LoVo (cell line): ENCODE results near the gene VWA3B.
"Not testable (repeated sequence)": the region's sequence is repeated elsewhere in the genome, so short reads cannot be mapped to it uniquely, and the experiment has no call there.

Source experiments
- DNase-seq: peaks from one replicate; pipeline ENCODE4 v3.0.0-alpha.2; 2016; ENCODE audit warnings: low spot score

The VWA3B gene

DNA sequence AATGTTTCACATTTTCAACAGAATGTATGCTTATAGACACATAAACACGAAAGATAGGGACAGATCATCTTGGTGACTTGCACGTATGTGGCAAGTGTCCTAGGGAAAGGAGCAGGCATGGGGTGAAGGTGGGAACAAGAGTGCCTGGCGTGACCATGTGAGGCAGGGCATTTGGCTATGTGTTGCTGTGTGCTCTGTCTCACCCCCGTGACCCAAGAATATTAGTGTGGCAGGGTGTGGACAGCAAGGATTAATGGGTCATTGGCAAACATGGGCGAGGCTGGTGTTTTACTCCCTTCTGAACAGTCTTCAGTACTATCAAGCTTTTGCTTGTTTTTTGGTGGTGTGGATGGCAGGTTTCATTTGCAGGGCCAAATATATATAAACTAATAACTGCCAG lies 1.3 kb upstream of the VWA3B start:
- peak; percentile 44 for DNase-seq

DNA sequence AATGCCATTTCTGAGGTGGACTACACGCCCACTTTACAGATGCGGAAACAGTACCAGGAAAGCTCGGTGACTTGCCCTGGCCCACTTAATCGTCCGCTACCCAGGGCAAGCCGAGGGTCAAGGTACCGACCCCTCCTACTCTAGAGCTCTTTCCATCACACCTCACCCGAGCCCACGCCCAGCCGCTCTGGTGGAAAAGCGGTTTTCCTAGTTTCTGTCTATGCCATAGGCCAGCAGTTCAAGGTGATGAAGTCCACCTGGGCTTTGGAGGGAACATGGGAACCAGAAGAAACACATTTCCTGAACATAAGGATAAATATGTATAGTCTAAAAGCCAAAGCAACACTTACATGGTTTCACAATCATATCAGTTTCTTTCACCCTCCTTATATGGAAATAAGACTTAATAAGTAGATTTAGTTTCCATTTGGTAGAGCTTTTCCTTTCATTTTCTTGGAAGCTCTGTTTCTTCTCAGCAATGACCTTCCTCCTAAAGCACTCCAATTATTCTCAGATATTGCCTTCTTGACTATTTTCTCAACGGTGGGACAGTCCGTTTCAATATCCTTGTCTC lies 567 bp downstream of the VWA3B start:
- no peak for DNase-seq

DNA sequence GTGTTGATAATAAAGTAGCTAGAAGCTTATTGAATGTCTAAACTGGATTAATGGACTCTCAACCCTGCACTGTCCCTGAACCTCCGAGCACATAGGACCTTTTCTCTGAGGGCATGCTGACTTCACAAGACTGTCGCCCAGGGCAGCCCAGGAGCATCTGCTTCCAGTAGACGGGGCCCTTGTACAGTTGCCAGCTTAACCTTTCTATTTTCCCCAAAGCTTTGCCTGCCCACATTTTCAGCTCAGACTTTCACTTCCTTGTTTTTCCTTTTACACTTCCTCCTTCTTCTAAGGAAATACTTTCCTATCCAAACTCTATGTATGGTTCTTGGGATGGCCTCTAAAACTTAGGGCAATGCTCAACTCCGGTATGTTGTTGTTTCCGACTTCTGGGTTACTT lies 1.3 kb downstream of the VWA3B start:
- DNase-seq: no peak

DNA sequence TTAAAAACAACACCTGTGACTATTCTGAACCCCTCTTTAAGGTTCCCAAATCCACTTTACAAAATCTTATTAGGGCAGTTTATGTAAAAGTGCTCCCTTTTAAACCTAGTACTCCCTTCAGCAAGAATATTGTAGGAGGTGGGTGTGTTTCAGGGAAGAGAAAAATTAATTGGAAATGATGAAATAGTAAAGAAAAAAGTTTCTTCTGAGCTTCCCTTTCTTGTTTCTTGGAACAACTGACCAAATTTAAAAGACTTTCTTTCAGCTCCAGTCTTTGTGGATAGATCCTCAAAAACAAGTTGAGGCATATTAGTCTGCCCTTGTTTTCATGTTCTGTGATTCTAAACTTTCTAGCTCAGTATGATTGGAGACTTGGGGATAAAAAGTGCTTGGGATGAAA lies 3.0 kb downstream of the VWA3B start:
- no peak for DNase-seq

DNA sequence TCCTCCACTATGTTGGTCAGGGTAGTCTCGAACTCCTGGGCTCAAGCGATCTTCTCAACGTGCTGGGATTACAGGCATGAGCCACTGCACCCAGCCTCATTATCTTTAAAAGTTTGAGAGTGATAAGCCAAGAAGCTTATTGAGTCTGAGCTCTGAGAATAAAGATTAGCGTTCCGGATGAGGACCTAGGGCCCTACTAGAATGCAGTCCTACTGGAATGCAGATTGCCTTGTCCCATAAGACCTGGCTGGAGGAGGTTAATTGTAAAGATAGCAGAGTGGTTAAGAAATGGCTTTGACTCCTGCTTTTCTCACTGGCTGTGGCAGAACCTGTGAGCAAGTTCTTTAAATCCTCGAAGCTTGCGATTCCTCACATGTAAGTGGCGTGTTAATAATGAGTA lies 4.0 kb downstream of the VWA3B start:
- DNase-seq: no peak

DNA sequence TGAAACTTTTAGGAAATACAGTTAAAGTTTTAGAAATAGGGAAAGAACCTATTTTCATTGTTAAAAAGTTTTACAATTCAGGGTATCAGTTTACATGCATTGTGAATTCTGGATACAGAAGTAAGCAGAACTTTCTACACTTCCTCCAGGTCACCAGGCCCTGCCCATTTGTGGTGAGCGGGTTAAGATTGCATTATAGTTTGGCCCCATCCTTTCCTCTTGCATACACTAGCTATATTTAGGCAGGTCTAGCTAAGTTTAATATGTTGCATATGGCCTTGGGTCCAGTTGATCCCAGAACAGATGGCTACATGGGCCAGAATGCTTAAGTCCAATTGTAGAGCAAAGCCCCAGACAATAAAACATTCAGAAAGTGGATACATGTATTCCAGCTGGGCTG lies 4.8 kb downstream of the VWA3B start:
- DNase-seq: no peak

DNA sequence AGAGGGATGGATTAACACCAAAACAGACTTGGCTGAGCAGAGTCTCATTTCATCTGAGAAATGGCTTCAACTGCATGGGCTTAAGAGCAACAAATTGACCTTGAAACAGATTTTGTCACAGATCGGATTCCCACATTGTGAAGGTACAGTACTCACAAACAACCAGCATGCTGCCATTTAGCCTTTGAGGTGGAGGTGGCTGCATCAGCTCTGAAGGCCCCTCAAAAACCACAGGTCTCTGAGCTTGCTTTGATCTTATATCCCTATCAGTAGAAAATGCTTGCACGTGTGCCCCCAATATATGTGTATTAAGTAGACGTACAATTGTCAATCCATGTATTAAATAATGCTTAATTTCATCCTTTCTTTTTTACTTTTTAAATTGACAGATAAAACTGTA lies 6.2 kb downstream of the VWA3B start:
- DNase-seq: no peak

DNA sequence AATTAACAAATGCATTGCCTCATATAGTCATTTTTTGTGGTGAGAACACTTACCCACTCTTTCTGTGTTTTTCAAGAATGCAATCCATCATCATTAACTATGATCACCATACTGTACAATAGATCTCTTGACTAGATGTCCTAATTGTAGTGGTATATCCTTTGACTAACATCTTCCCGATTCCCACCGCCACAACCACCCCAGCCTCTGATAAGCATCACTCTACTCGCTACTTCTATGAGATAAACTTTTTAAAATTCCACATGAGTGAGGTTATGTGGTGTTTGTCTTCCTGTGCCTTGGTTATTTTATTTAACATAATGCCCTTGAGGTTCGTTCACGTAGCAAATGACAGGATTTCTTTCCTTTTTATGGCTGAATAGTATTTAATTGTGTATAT lies 6.6 kb downstream of the VWA3B start:
- no peak for DNase-seq

DNA sequence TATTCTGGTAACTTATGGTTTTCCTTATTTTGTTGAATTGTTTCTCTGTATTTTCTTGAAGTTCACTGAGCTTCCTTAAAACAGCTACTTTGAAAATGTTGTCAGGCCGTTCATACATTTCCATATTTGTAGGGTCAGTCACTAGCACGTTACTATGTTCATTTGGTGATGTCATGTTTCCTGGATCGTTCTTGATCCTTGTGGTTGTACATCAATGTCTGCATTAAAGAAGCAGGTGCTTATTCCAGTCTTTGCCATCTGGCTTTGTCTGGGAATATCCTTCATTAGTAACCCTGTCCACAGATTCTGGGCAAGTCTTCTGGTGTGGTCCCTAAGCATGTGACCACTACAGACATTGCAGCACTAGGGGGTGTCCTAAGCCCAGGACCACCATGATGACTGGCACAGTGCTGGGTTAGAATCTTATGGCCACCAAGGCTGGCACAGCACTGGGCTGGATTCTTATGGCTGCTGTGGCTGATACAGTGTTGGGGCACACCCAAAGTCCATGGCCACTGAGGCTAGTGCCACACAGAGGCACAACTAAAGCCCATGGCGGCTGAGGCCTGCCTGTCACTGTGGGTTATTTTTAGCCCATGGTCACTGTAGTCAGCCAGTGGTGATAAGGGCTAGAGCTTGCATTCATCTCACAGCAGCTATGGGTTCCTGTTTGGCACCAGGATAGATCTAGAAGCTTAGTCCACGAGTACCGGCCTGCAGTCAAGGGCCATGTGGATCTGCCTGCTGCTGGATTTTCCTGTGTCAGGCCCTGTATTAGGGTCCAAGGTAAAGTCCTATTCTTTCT lies 13.2 kb downstream of the VWA3B start:
- DNase-seq: no peak

DNA sequence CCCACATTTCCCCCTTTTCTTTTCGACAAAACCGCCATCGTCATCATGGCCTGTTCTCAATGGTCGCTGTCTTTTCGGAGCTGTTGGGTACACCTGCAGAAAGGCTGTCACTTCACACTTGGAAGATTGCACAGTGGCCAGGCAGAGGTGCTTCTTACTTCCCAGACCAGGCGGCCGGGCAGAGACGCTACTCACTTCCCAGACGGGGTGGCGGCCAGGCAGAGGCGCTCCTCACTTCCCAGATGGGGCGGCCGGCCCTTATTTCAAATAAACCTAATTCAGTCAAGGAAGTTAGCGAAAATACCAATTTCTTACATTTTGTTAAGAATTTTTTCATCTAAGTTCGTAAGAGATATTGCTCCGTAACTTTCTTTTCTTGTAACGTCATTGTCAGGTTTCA lies 15.3 kb downstream of the VWA3B start:
- not testable (repeated sequence) for DNase-seq

DNA sequence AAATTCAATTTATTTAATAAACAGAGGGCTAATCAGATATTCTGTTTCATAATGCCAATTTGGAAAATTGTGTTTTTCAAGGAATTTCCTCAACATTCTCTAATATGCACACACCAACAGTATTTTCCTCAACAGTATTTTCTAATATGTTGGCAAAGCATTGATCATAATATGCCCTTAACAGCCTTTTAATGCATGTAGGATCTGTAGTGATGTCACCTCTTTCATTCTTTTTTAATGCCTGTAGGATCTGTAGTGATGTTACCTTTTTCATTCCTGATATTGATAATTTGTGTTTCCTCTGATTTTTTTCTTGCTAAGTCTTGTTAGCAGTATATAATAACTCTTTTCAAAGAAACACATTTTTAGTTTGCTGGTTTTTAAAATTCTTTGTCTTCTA lies 15.9 kb downstream of the VWA3B start:
- DNase-seq: no peak

DNA sequence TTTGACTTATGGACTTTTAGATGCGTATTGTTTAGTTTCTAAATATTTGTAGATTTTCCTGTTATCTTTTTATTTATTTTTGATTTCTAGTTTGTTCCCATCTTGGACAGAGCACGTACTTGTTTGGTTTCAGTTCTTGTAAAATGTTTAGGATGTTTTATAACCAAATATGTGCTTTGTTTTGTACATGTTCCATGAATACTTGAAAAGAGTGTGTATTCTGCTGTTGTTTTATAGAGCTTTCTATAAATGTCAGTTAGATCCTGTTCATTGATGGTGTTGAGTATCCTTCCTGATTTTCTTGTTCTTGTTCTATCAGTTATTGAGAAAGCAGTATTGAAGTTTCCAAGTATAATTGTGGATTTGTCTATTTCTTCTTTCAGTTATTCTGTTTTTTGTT lies 21.1 kb downstream of the VWA3B start:
- DNase-seq: no peak

DNA sequence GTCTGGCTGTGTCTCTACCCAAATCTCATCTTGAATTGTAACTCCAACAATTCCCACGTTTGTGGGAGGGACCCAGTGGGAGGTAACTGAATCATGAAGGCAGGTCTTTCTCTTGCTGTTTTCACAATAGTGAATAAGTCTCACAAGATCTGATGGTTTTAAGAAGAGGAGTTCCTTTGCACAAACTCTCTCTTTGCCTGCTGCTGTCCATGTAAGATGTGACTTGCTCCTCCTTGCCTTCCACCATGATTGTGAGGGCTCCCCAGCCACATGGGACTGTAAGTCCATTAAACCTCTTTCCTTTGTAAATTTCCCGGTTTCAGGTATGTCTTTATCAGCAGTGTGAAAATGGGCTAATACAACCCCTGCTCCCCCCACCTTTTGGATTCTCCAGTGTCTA lies 23.8 kb downstream of the VWA3B start:
- DNase-seq: no peak

DNA sequence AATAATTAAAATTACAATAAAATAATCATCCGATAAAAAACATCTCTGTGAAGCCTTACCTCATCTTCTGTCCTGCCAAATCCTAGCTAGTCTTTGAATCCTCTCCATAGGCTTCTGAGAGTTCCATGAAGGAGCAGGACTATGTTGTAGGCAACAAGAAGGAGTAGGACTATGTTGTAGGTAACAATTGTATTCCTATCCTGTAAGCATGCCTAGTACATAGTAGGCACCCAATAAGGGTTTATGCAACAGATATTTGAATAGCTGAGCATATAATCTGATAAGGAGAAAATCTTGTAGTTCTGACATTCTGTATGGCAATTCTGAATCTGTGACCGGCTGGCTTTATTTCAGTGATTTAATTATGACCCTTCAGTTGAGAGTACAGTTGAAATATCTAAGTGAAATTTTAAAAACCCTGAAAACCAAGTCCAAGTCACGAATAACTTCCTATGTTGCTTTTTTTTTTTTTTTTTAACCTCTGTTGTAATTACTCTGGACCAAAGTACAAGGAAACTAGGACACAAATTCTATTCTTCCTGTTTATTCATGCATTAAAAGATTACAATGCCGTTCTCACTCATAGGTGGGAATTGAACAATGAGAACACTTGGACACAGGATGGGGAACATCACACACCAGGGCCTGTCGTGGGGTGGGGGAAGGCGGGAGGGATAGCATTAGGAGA lies 27.8 kb downstream of the VWA3B start:
- DNase-seq: no peak

DNA sequence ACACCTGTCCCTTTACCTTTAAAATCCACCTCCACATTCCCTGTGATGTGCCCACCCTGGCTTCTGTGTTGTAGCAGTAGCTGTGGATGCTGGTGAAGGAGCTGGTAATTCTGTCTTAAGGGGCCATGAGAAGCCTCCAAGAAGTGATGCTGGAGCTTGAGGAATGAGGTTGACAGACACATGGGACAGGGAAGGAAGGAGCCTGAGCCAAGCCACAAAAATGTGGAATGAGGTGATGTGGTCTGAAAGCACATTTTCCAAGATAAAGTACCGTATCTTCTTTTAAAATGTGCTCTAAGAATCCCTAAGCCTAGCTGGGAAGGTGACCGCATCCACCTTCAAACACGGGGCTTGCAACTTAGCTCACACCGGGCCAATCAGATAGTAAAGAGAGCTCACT lies 31.2 kb downstream of the VWA3B start:
- peak; percentile 9 for DNase-seq

DNA sequence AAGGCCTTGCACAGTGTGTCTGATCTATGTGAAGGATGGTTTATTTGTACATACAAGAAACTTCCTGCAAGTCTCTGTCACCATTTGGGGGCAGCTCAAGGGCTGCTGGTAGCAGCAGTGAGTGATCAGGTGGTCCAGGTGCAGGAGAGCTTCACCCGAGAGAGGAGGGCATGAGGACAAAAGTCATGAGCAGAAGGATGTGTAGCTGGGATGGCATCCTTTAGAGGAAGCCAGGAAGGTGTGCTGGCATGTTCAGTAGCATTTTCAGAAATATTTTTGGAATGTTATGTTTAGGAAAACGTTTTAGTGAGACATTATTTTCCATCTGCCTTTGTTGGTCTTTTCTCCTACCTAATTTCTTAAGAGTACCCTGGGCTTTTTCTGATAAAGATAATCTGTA lies 31.9 kb downstream of the VWA3B start:
- DNase-seq: no peak

DNA sequence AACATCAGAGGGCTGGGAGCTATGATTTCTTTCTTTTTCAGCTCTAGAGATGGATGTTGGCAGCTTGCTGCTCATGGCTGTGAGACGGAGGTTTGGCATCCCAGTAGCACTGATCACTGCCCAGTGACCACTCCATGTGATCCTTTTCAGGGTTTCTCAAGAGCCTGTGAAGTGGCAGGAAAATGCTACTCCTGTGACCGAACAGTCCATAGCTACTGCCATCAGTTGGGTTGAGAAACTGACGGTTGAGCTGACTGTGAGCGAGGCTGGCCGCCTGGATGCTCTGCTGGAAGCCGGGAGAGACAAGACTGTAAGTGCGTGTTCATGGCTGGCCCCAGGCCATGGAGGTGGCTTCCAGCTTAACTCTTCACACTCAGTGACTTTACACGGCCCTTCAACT lies 34.2 kb downstream of the VWA3B start:
- DNase-seq: no peak

DNA sequence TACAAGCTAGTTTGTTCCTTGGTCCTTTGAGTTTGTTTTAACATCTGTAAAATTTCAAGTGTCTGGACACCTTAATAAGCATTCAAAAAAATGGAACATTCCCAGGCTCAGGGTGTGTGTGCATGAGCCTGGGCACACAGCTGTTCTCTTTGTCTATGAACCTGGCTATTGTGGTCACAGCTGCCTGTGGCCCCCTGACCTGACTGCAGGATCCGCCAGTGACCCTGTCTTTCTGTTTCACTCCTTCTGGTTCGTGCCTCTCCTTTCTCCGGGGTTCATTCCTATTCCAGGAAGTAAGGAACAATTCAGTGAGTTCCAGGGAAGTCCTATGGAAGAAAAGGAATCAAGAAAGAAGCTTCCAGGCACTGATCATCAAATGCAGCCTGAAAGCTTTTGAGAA lies 35.6 kb downstream of the VWA3B start:
- no peak for DNase-seq

DNA sequence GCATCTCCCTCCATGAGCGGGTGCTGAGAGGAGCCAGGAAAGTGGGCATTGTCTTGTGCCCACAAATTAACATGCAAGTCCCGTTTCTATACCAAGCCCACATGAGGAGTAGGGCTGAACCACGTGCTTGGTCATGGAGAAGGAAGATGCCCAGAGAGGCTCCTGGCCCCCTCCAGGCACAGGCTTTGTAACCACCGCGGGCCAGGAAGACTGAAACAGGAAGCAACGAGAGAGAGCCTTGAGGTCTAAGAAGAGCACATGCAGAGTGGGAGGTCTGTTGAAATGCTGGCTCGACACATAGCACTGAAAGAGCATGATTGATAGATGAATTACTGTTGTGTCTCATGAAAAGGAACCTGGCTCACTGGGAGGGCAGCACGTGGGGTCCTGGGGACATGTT lies 36.3 kb downstream of the VWA3B start:
- DNase-seq: no peak

DNA sequence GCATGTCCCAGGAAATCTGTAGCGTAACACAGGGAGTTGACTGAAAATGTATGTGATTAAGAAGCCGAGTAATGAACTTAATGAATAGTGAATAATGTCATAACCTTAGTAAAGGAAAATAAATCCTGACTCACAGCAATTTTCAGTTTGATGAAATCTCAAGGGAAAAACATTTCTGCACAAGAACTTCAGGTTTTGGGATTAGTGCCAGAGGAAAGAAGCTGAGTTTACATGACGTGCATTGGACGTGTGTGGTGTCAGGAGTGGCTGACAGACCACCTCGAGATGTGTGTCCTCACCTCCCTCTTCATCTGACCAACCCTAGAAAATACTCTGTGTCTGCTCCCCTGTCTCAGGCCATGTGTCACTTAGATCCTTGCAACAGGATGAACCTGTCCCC lies 39.1 kb downstream of the VWA3B start:
- no peak for DNase-seq

DNA sequence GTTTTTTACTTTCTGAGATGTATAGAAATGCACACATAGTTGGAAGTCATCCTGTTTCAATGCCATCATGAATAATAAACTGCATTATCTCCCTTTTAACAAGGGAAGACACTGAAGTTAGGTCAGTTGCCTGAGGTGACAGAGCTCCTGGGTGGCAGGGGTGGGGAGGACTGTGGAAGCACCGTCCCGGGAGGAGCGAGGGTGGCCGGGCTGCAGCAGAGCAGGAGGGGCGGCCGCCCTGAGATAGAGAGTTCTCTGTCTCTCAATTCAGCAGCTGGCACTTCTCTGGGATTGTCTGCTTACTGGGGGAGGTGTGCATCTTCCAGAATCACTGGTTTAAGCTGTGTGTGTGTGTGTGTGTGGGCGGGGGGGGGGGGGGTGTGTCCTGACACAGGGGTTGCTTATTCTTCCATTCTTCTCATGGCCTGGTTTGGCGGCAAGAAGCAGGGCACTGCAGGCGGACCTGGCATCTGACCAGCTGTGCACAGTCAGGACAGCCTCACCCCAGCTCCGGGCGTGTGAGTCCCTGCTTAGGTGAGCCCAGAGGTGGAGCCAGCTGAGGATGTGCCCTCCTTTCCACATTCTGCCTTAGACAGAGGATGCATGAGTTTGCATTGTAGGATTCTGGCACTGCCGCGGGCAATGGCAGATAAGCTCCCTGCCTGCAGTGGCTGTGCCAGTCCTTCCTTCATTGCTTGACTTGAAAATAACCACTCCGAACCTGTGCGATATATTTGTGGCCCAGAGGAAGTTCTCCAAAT lies 40.4 kb downstream of the VWA3B start:
- no peak for DNase-seq

DNA sequence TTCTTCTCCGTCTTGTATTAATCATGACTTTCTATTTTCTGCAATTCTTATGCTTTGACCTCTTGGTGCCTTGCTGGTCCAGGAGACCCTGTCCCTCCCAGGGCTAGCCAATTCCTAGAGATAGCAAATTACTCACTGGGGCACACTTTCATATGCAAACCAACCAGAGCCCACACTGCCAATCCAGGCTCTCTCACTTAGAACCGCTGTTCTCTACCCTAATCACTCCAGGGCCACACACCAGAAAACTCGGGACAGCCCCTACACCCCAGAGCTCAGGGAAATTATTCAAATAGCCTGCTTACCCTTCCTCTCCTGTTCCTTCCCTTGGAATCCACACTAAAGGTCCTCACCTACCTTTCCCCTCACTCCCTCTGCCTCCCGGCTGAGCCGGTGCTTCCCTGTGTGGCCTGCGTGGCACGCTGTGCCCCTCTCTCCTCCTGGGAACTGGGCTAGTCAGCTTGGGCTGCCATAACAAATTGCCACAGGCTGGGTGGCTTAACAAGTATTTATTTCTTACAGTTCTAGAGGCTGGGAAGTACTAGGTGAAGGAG lies 41.7 kb downstream of the VWA3B start:
- no peak for DNase-seq

DNA sequence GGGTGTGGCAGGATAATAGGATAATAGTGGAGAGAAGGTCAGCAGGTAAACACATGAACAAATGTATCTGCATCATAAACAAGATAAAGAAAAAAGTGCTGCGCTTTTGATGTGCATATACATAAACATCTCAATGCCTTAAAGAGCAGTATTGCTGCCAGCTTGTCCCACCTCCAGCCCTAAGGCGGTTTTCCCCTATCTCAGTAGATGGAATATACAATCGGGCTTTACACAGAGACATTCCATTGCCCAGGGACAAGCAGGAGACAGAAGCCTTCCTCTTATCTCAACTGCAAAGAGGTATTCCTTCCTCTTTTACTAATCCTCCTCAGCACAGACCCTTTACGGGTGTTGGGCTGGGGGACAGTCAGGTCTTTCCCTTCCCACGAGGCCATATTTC lies 43.1 kb downstream of the VWA3B start:
- not testable (repeated sequence) for DNase-seq
